Neuronal stem cell (in vitro differentiated cells): ENCODE results near the gene PROZ.

ENCODE experiments used
- DNase-seq: peaks from one replicate; pipeline ENCODE4 v3.0.0-alpha.2; 2013; ENCODE audit warnings: low spot score
- H2AFZ ChIP-seq: one replicate; pipeline ENCODE4 v1.6.1; 2013; ENCODE audit warnings: mild to moderate bottlenecking, low read length, inconsistent platforms
- H2AK5ac ChIP-seq: 2 replicates; pipeline ENCODE4 v1.6.1; 2013; ENCODE audit warnings: low read depth, mild to moderate bottlenecking, inconsistent platforms, low read length, moderate library complexity, mixed read lengths
- H2BK120ac ChIP-seq: 2 replicates; pipeline ENCODE4 v1.6.1; 2013; ENCODE audit warnings: low read depth, mild to moderate bottlenecking, inconsistent platforms, low read length, moderate library complexity, mixed read lengths
- H2BK12ac ChIP-seq: one replicate; pipeline ENCODE4 v1.6.1; 2013; ENCODE audit warnings: low read length, inconsistent platforms
- H2BK15ac ChIP-seq: 2 replicates; pipeline ENCODE4 v1.6.1; 2013; ENCODE audit warnings: mild to moderate bottlenecking, low read length, inconsistent platforms, mixed read lengths
- H2BK5ac ChIP-seq: one replicate; pipeline ENCODE4 v1.6.1; 2013; ENCODE audit warnings: inconsistent platforms, mild to moderate bottlenecking, low read length, moderate library complexity
- H3K14ac ChIP-seq: one replicate; pipeline ENCODE4 v1.6.1; 2013; ENCODE audit warnings: low read length, inconsistent platforms
- H3K18ac ChIP-seq: 2 replicates; pipeline ENCODE4 v1.6.1; 2013; ENCODE audit warnings: low read length, inconsistent platforms
- H3K23ac ChIP-seq: 2 replicates; pipeline ENCODE4 v1.6.1; 2013; ENCODE audit warnings: low read depth, mild to moderate bottlenecking, mixed read lengths, low read length, inconsistent platforms; ENCODE audit not compliant: poor library complexity
- H3K27ac ChIP-seq: replicated peaks from 3 replicates; pipeline ENCODE4 v1.5.1; 2013; ENCODE audit warnings: low read length, inconsistent platforms
- H3K27me3 ChIP-seq, 3 experiments: 2 replicates each; pipeline ENCODE4 v1.6.1; 2013; ENCODE audit warnings: low read length in 3 of 3, mild to moderate bottlenecking in 2 of 3, inconsistent platforms in 1 of 3, low read depth in 1 of 3, mixed read lengths in 1 of 3, moderate library complexity in 1 of 3; ENCODE audit not compliant: control insufficient read depth in 3 of 3, insufficient read depth in 3 of 3
- H3K36me3 ChIP-seq, 2 donors: replicated peaks in 1 of 2; 2 replicates each; pipeline ENCODE4 v1.6.1; 2013; ENCODE audit warnings: low read length in 2 of 2; ENCODE audit not compliant: control insufficient read depth in 2 of 2, insufficient read depth in 2 of 2
- H3K4ac ChIP-seq: 2 replicates; pipeline ENCODE4 v1.6.1; 2013; ENCODE audit warnings: inconsistent platforms, mild to moderate bottlenecking, low read length, moderate library complexity
- H3K4me1 ChIP-seq, 2 donors: 1 replicate in 1 of 2; 2 replicates in 1 of 2; pipeline ENCODE4 v1.6.1; 2013; ENCODE audit warnings: low read length in 2 of 2, low read depth in 1 of 2; ENCODE audit not compliant: control insufficient read depth in 2 of 2, insufficient read depth in 1 of 2
- H3K4me2 ChIP-seq: one replicate; pipeline ENCODE4 v1.6.1; 2013; ENCODE audit warnings: mild to moderate bottlenecking, low read length, inconsistent platforms; ENCODE audit not compliant: insufficient read depth, poor library complexity, severe bottlenecking
- H3K4me3 ChIP-seq, 2 donors: 2 replicates each; pipeline ENCODE4 v1.5.1; 2013; ENCODE audit warnings: low read length in 2 of 2, mild to moderate bottlenecking in 2 of 2, inconsistent platforms in 1 of 2, moderate library complexity in 1 of 2
- H3K79me1 ChIP-seq: one replicate; pipeline ENCODE4 v1.6.1; 2013; ENCODE audit warnings: low read depth, mild to moderate bottlenecking, inconsistent platforms, low read length, moderate library complexity
- H3K9ac ChIP-seq: one replicate; pipeline ENCODE4 v1.6.1; 2013; ENCODE audit warnings: mild to moderate bottlenecking, low read depth, low read length, inconsistent platforms; ENCODE audit not compliant: poor library complexity
- H3K9me3 ChIP-seq, 2 donors: replicated peaks in 1 of 2; 2 replicates each; pipeline versions ENCODE3 to v1.6.1; 2013; ENCODE audit warnings: low read length in 2 of 2, mild to moderate bottlenecking in 2 of 2, inconsistent platforms in 1 of 2, low read depth in 1 of 2, mixed read lengths in 1 of 2, moderate library complexity in 1 of 2; ENCODE audit not compliant: control insufficient read depth in 2 of 2, insufficient read depth in 1 of 2
- H4K8ac ChIP-seq: one replicate; pipeline ENCODE4 v1.6.1; 2013; ENCODE audit warnings: low read depth, mild to moderate bottlenecking, inconsistent platforms, low read length, moderate library complexity
- H4K91ac ChIP-seq: one replicate; pipeline ENCODE4 v1.6.1; 2013; ENCODE audit warnings: low read length, low read depth, mild to moderate bottlenecking, inconsistent platforms; ENCODE audit not compliant: poor library complexity
- WGBS, 2 donors: extraction: QIAGEN DNeasy Blood & Tissue Kit; methylation state at CpG; one replicate each; pipeline ENCODE4 v1.1.7; 2013; ENCODE audit warnings: missing lambda C conversion rate in 2 of 2, mixed read lengths in 1 of 2; ENCODE audit not compliant: insufficient read length in 2 of 2, insufficient replicate concordance in 1 of 2; ENCODE audit errors: extremely low coverage in 2 of 2; 5-methylcytosine and 5-hydroxymethylcytosine counted together

The PROZ gene

DNA sequence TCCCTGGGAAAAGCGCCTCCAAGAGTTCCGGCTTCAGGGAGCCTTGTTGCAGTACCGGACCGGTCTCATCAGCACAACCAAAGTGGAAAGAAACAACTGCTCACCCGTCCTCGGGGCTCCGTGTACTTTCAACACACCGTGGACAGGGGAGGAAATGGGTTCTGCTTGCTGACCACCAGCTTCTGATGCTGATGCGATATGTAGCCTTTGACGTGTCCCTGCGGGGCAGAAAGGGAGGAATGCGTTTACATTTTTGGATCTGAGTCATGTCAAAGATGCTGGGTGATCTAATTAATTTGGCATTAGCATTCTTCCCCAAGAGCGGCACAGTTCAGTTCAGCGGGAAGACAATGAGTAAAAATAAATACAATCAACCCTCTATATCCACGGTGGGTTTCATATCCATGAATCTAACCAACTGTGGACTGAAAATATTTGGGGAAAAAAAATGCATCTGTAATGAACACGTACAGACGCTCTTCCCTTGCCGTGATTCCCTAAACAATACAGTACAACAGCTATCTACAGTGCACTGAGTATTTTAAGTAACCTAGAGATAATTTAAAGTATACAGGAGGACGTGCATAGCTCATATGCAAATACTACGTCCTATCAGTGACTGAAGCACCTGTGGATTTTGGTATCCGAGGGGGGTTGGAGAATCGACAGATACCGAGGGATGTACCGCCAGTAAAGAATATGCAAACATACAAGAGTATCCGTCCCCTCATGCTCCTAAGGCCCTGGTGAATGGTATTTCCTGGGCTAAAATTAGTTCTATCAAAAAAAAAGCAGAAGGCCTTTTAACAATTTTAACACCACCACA is 19.8 kb downstream of the PROZ start:
- H3K4me1 ChIP-seq, result peaks cover 8 to 18% of the 10 kb centered on the region in 2 donors
- no peak overlapping the region for H3K18ac ChIP-seq
- no peak overlapping the region for H2AK5ac ChIP-seq
- H2BK5ac ChIP-seq, result no peak overlapping the region
- H3K4me2 ChIP-seq, result no peak overlapping the region
- no peaks in the 10 kb centered on the region for H3K9me3 ChIP-seq
- peak overlapping the region; percentile 58 for H4K91ac ChIP-seq
- no peak for DNase-seq
- H2BK12ac ChIP-seq, result no peak overlapping the region
- no peak overlapping the region for H2AFZ ChIP-seq
- peaks cover 21 to 94% of the 10 kb centered on the region in 2 donors for H3K36me3 ChIP-seq
- H3K4me3 ChIP-seq, result no peak overlapping the region
- H3K14ac ChIP-seq, result no peak overlapping the region
- no peaks in the 10 kb centered on the region for H3K27me3 ChIP-seq
- no peak overlapping the region for H2BK15ac ChIP-seq
- no peak overlapping the region for H3K23ac ChIP-seq
- peak overlapping the region; percentile 14 for H3K27ac ChIP-seq
- H3K79me1 ChIP-seq, result no peaks in the 10 kb centered on the region
- H2BK120ac ChIP-seq, result no peak overlapping the region
- H3K9ac ChIP-seq, result no peak overlapping the region
- no peak overlapping the region for H3K4ac ChIP-seq
- WGBS, 2 donors, result no CpG with 5 or more reads among the region's 25 CpGs
- no peak overlapping the region for H4K8ac ChIP-seq

GRCh38 chr13:113178896-113179167 is 20.4 kb downstream of the PROZ start:
- Histone ChIP-seq H3K9ac (no peak overlapping the region), H3K4me2 (no peak overlapping the region), H2BK12ac (no peak overlapping the region), H3K9me3 (no peaks in the 10 kb centered on the region), H3K79me1 (no peaks in the 10 kb centered on the region), H3K23ac (no peak overlapping the region), H2AFZ (no peak overlapping the region), H2BK5ac (no peak overlapping the region), H2BK120ac (no peak overlapping the region), H3K4me3 (no peak overlapping the region), H2AK5ac (no peak overlapping the region), H3K4ac (no peak overlapping the region), H4K91ac (no peak overlapping the region), H3K27me3 (no peaks in the 10 kb centered on the region), H2BK15ac (no peak overlapping the region), H3K14ac (no peak overlapping the region), H3K36me3 (peaks cover 22 to 96% of the 10 kb centered on the region in 2 donors), H4K8ac (no peak overlapping the region), H3K27ac (no peak overlapping the region), H3K18ac (no peak overlapping the region), H3K4me1 (peaks cover 8 to 18% of the 10 kb centered on the region in 2 donors)
- DNase-seq, result no peak
- no CpG with 5 or more reads among the region's 3 CpGs for WGBS, 2 donors

- DNase-seq, result peak; percentile 43
- H3K9me3 ChIP-seq, result no peaks in the 10 kb centered on the region
- peaks cover 22 to 98% of the 10 kb centered on the region in 2 donors for H3K36me3 ChIP-seq
- no peak overlapping the region for H2AK5ac ChIP-seq
- H3K79me1 ChIP-seq, result no peaks in the 10 kb centered on the region
- no peak overlapping the region for H3K4ac ChIP-seq
- H4K8ac ChIP-seq, result no peak overlapping the region
- peak overlapping the region; percentile 30 for H3K27ac ChIP-seq
- no peak overlapping the region for H2BK5ac ChIP-seq
- no peak overlapping the region for H4K91ac ChIP-seq
- no CpG with 5 or more reads among the region's 28 CpGs for WGBS, 2 donors
- no peak overlapping the region for H3K14ac ChIP-seq
- H3K18ac ChIP-seq, result no peak overlapping the region
- H2BK120ac ChIP-seq, result no peak overlapping the region
- no peak overlapping the region for H2BK15ac ChIP-seq
- peaks cover 8 to 18% of the 10 kb centered on the region in 2 donors for H3K4me1 ChIP-seq
- H3K9ac ChIP-seq, result peak overlapping the region; percentile 26
- H3K4me2 ChIP-seq, result no peak overlapping the region
- no peak overlapping the region for H3K4me3 ChIP-seq
- no peak overlapping the region for H3K23ac ChIP-seq
- H3K27me3 ChIP-seq, result no peaks in the 10 kb centered on the region
- H2BK12ac ChIP-seq, result no peak overlapping the region
- no peak overlapping the region for H2AFZ ChIP-seq
Measured at GRCh38 chr13:113179374-113180230, 21.2 kb downstream of the PROZ start.

GRCh38 chr13:113182046-113182445 is 23.6 kb downstream of the PROZ start:
- H2BK120ac ChIP-seq, result no peak overlapping the region
- H2AFZ ChIP-seq, result no peak overlapping the region
- H3K4ac ChIP-seq, result no peak overlapping the region
- H3K36me3 ChIP-seq, result peaks cover 14 to 98% of the 10 kb centered on the region in 2 donors
- no peak overlapping the region for H4K8ac ChIP-seq
- no CpG with 5 or more reads among the region's 4 CpGs for WGBS, 2 donors
- H3K27ac ChIP-seq, result no peak overlapping the region
- no peak for DNase-seq
- H3K9ac ChIP-seq, result no peak overlapping the region
- H2AK5ac ChIP-seq, result no peak overlapping the region
- H3K18ac ChIP-seq, result no peak overlapping the region
- no peaks in the 10 kb centered on the region for H3K79me1 ChIP-seq
- no peaks in the 10 kb centered on the region for H3K9me3 ChIP-seq
- H3K4me3 ChIP-seq, result no peak overlapping the region
- peaks cover 8 to 18% of the 10 kb centered on the region in 2 donors for H3K4me1 ChIP-seq
- H2BK12ac ChIP-seq, result no peak overlapping the region
- H4K91ac ChIP-seq, result no peak overlapping the region
- H3K14ac ChIP-seq, result no peak overlapping the region
- no peaks in the 10 kb centered on the region for H3K27me3 ChIP-seq
- H2BK5ac ChIP-seq, result no peak overlapping the region
- no peak overlapping the region for H3K23ac ChIP-seq
- no peak overlapping the region for H2BK15ac ChIP-seq
- no peak overlapping the region for H3K4me2 ChIP-seq
